Measurements from ENCODE around the gene RGS10.
A peak's percentile ranks its signal among the peaks of the same experiment; 100 is the strongest.

Gene RGS10

DNA sequence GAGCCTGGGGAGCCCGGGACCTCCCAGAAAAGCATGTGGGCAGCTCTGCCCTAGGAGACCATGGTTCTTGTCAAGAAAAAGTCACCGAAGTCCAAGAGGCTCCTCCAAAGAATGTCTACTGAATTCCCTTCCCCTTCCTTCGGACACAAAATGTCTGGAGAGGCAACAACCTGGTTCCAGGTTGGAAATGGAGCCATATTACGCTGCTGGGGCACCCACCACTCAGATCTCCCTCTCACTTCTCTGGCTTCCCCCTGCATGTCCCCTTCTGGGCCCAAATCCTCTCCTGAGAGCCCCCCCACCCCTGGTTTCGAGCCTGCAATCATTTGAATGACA, 52.6 kb downstream of the RGS10 start:
- no peak for DNase-seq (ENCODE audit: low read depth in 2 of 2)
- TF ChIP-seq, protein P1, sequence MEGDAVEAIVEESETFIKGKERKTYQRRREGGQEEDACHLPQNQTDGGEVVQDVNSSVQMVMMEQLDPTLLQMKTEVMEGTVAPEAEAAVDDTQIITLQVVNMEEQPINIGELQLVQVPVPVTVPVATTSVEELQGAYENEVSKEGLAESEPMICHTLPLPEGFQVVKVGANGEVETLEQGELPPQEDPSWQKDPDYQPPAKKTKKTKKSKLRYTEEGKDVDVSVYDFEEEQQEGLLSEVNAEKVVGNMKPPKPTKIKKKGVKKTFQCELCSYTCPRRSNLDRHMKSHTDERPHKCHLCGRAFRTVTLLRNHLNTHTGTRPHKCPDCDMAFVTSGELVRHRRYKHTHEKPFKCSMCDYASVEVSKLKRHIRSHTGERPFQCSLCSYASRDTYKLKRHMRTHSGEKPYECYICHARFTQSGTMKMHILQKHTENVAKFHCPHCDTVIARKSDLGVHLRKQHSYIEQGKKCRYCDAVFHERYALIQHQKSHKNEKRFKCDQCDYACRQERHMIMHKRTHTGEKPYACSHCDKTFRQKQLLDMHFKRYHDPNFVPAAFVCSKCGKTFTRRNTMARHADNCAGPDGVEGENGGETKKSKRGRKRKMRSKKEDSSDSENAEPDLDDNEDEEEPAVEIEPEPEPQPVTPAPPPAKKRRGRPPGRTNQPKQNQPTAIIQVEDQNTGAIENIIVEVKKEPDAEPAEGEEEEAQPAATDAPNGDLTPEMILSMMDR (IDR thresholded peaks at IDR 0.05; ENCODE audit: low read depth, low read length): no peak
- no peak overlapping the region for H3K4me3 ChIP-seq (replicated peaks in 1 of 2; ENCODE audit: low read depth in 2 of 2, low read length in 2 of 2)

DNA sequence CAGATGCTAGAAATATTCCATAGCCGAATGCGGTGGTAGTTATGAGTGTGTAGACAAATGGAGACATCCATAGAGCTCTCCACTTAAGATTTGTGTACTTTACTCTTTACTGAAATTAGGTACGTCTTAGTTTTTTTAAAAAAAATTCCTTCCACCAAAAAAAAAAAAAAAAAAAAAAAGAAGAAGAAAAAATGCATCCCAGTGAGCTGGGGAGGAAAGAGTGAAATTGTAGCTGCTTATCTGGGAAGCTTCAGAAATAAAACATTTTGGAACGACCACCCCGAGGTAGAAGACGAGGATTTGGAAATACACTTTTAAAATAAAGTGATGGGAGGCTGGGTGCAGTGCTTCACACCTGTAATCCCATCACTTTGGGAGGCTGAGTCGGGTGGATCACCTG, 53.8 kb downstream of the RGS10 start:
- H3K4me3 ChIP-seq (replicated peaks in 1 of 2; ENCODE audit: low read depth in 2 of 2, low read length in 2 of 2): no peak overlapping the region
- TF ChIP-seq, protein P1 (IDR thresholded peaks at IDR 0.05; ENCODE audit: low read depth, low read length): no peak
- DNase-seq (ENCODE audit: low read depth in 2 of 2): no peak

DNA sequence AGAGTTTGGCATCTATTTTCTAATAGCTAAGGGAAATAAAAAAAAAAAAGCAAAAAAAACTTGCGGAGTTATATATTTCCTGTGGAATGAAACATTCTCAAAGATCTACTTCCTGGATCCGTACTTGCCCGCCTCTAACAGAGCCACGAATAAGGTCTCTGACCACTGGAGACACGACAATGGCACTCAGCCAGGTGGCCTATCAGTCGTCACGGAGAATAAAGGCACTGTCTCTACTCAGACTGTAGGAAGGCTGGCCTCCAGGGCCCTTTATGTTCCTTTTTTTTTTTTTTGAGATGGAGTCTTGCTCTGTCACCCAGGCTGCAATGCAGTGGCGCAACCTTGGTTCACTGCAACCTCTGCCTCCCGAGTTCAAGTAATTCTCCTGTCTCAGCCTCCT, 58.7 kb downstream of the RGS10 start:
- TF ChIP-seq, protein P1 (IDR thresholded peaks at IDR 0.05; ENCODE audit: low read depth, low read length): no peak
- no peak for DNase-seq (ENCODE audit: low read depth in 2 of 2)
- H3K4me3 ChIP-seq (replicated peaks in 1 of 2; ENCODE audit: low read depth in 2 of 2, low read length in 2 of 2): no peak overlapping the region

DNA sequence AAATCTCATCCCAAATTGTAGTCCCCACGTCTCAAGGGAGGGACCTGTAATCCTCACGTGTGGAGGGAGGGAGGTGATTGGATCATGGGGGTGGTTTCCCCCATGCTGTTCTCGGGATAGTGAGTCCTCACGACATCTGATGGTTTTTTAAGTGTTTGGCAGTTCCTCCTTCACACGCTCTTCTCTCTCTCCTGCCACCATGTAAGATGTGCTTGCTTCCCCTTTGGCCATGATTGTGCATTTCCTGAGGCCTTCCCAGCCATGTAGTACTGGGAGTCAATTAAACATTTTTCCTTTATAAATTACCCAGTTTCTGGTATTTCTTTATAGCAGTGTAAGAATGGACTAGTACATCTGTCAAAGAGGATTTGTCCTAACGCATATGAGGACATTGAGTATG, 59.5 kb downstream of the RGS10 start:
- TF ChIP-seq, protein P1 (IDR thresholded peaks at IDR 0.05; ENCODE audit: low read depth, low read length): no peak
- no peak overlapping the region for H3K4me3 ChIP-seq (replicated peaks in 1 of 2; ENCODE audit: low read depth in 2 of 2, low read length in 2 of 2)
- DNase-seq (ENCODE audit: low read depth in 2 of 2): no peak

DNA sequence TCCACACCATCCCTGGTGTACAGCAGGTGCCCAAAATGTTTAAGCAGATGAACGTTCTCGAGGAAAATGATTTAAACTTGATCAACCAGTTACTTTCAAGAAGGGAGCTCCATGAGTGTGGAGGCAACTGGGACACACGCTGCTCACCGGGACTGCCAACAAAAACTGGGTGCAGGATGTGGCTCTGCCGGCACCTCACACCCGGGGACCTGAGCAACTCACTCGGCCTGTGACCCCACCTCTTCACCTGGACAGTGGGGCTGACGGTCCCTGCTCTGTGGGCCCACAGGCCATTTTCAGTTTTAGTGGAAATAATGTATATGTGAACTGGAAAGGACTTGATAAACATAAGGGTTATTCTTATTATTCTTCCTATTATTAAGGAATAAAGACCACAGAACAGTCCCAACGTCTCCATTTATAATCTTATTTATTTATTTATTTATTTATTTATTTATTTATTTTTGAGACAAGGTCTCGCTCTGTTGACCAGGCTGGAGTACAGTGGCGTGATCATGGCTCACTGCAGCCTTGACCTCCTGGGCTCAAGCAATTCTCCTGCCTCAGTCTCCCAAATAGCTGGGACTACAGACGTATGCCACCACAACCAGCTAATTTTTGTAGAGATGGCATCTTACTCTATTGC, 60.6 kb downstream of the RGS10 start:
- TF ChIP-seq, protein P1 (IDR thresholded peaks at IDR 0.05; ENCODE audit: low read depth, low read length): no peak
- no peak for DNase-seq (ENCODE audit: low read depth in 2 of 2)
- H3K4me3 ChIP-seq (replicated peaks in 1 of 2; ENCODE audit: low read depth in 2 of 2, low read length in 2 of 2): no peak overlapping the region

DNA sequence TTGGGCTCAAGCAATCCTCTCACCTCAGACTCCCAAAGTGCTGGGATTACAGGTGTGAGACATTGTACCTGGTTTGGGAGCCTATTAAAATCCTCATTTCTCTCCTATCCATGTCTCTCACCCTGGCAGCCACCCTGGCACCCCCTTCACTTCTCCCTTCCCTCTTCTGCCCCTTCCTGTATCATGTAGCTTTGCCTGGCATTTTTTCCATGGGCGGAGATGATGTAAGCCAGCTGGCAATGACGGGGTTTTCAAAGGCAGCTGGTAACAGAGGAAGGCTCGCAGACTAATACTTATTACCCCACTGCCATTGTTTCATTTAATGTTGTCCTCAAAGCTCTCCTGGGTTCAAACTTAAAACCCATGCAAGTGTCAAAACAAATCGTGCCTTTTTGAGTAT, 61.9 kb downstream of the RGS10 start:
- TF ChIP-seq, protein P1 (IDR thresholded peaks at IDR 0.05; ENCODE audit: low read depth, low read length): no peak
- no peak overlapping the region for H3K4me3 ChIP-seq (replicated peaks in 1 of 2; ENCODE audit: low read depth in 2 of 2, low read length in 2 of 2)
- peak in 1 of 2 donors; percentile 44 for DNase-seq (ENCODE audit: low read depth in 2 of 2)

DNA sequence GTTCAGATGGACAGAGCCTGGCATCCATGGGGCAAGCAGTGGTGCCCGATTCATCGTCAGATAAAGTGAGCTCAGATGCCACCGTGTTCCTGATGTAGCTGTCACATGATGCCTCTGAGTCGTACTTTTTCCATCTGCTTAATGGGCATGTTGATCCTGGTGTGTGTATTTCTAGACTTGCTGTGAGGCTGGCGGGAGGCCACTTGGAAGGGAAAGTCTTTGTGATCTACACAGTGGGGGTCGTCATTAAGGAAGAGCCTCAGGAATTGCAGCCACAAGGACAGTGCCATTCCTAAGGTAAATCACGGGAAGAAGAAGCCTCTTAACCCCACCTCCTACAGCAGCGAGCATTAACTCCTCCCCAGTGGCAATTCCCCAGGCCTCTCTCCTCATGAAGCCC, 63.0 kb downstream of the RGS10 start:
- no peak for DNase-seq (ENCODE audit: low read depth in 2 of 2)
- TF ChIP-seq, protein P1 (IDR thresholded peaks at IDR 0.05; ENCODE audit: low read depth, low read length): no peak
- H3K4me3 ChIP-seq (replicated peaks in 1 of 2; ENCODE audit: low read depth in 2 of 2, low read length in 2 of 2): no peak overlapping the region
